GM12878 (cell line): ENCODE measurements around the gene FANCC. TPM values are rescaled to one million over a fixed set of nuclear protein-coding genes. Genes with fewer than 3 reads are reported as not detected.

Source experiments
- ATAC-seq: fragments of 200-7000 bp; cut with Tn5 transposase; 3 replicates; pipeline ENCODE4 v1.9.1; 2020; ENCODE audit warnings: mild to moderate bottlenecking, moderate library complexity
- BruUV-seq: library from RNA; stranded (reverse); fragments of 400-500 nt; replicated peaks from 2 replicates; lab custom pipeline; 2021; lab: Mats Ljungman, UMichigan
- CTCF ChIA-PET: fragments of 300-600 bp; sonication (Branson Sonifier 250); formaldehyde crosslinking; extraction: SDS; loops from one replicate; lab custom pipeline; 2021; ENCODE audit warnings: inconsistent platforms; lab: Yijun Ruan, JAX
- POLR2A ChIA-PET: fragments of 350-600 bp; formaldehyde crosslinking; extraction: SDS; loops from one replicate; lab custom pipeline; 2021; ENCODE audit warnings: inconsistent platforms; lab: Charles Lee
- RAD21 ChIA-PET: fragments of 300-600 bp; sonication (Branson Sonifier 250); formaldehyde crosslinking; loops from one replicate; lab custom pipeline; 2023; ENCODE audit warnings: antibody characterized with exemption; ENCODE audit not compliant: unreplicated experiment; lab: Charles Lee
- SMC1A ChIA-PET: fragments of 300-600 bp; sonication (Branson Sonifier 250); formaldehyde crosslinking; loops from one replicate; lab custom pipeline; 2023; ENCODE audit not compliant: unreplicated experiment, uncharacterized antibody; lab: Charles Lee
- DNase-seq: peaks from one replicate; pipeline ENCODE4 v3.0.0-alpha.2; 2011; ENCODE audit warnings: low read depth, low spot score
- FAIRE-seq: peaks from 3 replicates; lab custom pipeline; 2011; peaks lifted over from hg19 to GRCh38; lab: Jason Lieb, UNC
- H2AFZ ChIP-seq: 2 replicates; pipeline ENCODE4 v1.6.0; 2011; ENCODE audit warnings: low read depth, low read length, control low read depth; ENCODE audit not compliant: control insufficient read depth
- H3K27ac ChIP-seq: 2 replicates; pipeline ENCODE4 v1.5.1; 2011; ENCODE audit warnings: control low read depth; ENCODE audit not compliant: control insufficient read depth, insufficient read depth
- H3K27me3 ChIP-seq, 2 experiments: replicated peaks in 1 of 2; 2 replicates each; pipeline versions ENCODE4 v1.6.0 to v1.6.1; 2011; ENCODE audit warnings: low read length in 1 of 2; ENCODE audit not compliant: control insufficient read depth in 2 of 2, insufficient read depth in 2 of 2
- H3K36me3 ChIP-seq, 2 experiments: 2 replicates each; pipeline ENCODE4 v1.5.1; 2011; ENCODE audit warnings: low read length in 1 of 2; ENCODE audit not compliant: control insufficient read depth in 2 of 2, insufficient read depth in 2 of 2
- H3K4me1 ChIP-seq: 2 replicates; pipeline ENCODE4 v1.6.1; 2011; ENCODE audit warnings: mild to moderate bottlenecking, low read length, moderate library complexity, mixed read lengths; ENCODE audit not compliant: control insufficient read depth, insufficient read depth
- H3K4me2 ChIP-seq: 2 replicates; pipeline ENCODE4 v1.6.0; 2011; ENCODE audit warnings: control low read depth; ENCODE audit not compliant: control insufficient read depth, insufficient read depth
- H3K4me3 ChIP-seq: fragments of 200-600 bp; sonication (generic); 2 replicates; pipeline ENCODE4 v1.5.1; 2016
- H3K79me2 ChIP-seq: 2 replicates; pipeline ENCODE4 v1.6.0; 2011; ENCODE audit warnings: low read length; ENCODE audit not compliant: control insufficient read depth, insufficient read depth
- H3K9ac ChIP-seq: 2 replicates; pipeline ENCODE4 v1.8.0; 2011; ENCODE audit warnings: low read length, control low read depth, mixed read lengths; ENCODE audit not compliant: control insufficient read depth, insufficient read depth
- H3K9me3 ChIP-seq: replicated peaks from 3 replicates; pipeline ENCODE4 v1.5.1; 2011; ENCODE audit warnings: mild to moderate bottlenecking, low read length; ENCODE audit not compliant: control insufficient read depth, insufficient read depth
- H4K20me1 ChIP-seq: 2 replicates; pipeline ENCODE4 v1.6.0; 2011; ENCODE audit not compliant: control insufficient read depth, insufficient read depth
- KLF5 ChIP-seq: fragments of 450-650 bp; IDR thresholded peaks from 2 replicates; pipeline ENCODE4 v1.6.1; 2014; ENCODE audit warnings: mild to moderate bottlenecking; ENCODE audit not compliant: partially characterized antibody
- NBN ChIP-seq: fragments of 450-650 bp; IDR thresholded peaks from 2 replicates; pipeline ENCODE4 v1.6.1; 2016
- WGBS: methylation state at CpG from one replicate; pipeline ENCODE4 v1.1.6; 2016; ENCODE audit warnings: low lambda C conversion rate; ENCODE audit not compliant: insufficient replicate concordance, insufficient coverage; ENCODE audit errors: missing lambda C conversion rate; 5-methylcytosine and 5-hydroxymethylcytosine counted together
- in situ Hi-C: fragments of 300-500 bp; cut with MboI; formaldehyde crosslinking; loops from 9 replicates; pipeline ENCODE4 v1.14.3; 2018; ENCODE audit warnings: mixed read lengths
- intact Hi-C: fragments of 100-400 bp; cut with micrococcal nuclease; formaldehyde crosslinking; loops from one replicate; pipeline ENCODE4 v1.14.2; 2022; ENCODE audit not compliant: unreplicated experiment
- polyA plus RNA-seq, 11 experiments: library from polyadenylated mRNA; depleted of rRNA in 4 of 11; unstranded in 6 of 11; stranded (reverse) in 5 of 11; fragments of >200 nt; fragmentation: Nextera tagmentation in 4 of 11; fragmentation: Illumina TruSeq in 1 of 11; extraction: Ambion mirVana in 4 of 11; extraction: Trizol in 1 of 11; gene quantifications; 1 replicate in 1 of 11; 2 replicates in 10 of 11; pipeline versions ENCODE4 v1.2.1 to v1.2.3, GENCODE V29; 2011 to 2016; ENCODE audit warnings: inconsistent platforms in 2 of 11, missing spikeins in 2 of 11, low read depth in 1 of 11
- total RNA-seq, 4 experiments: library from RNA; depleted of rRNA in 3 of 4; stranded (reverse); fragments of >200 nt in 3 of 4; fragmentation: Illumina TruSeq in 1 of 4; extraction: Trizol in 1 of 4; gene quantifications; 2 replicates each; pipeline versions ENCODE4 v1.2.1 to v1.2.3, GENCODE V29; 2013 to 2021

Gene FANCC
- total and polyA plus RNA-seq, 10 of the 15 experiments (the other 5 are each of a cell fraction or from before 2014, with no cell fraction given): 1.2 to 16.8 (median 10.5) TPM

DNA sequence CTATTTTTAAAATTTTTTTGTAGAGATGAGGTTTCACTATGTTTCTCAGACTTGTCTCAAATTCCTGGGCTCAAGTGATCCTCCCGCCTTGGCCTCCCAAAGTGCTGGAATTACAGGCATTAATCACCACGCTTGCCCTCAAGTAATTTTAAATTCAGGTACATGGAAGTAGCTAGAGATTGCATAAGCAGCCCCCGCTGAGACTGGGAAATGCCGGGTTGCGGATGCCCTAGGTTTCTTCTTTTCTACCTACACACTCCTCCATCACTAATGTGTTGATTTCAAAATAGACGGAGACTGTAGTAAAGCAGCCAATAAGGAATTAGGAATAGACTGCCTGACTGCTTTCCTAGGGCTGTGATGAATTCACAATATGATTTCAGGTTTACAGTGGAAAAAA, 202.4 kb downstream of the FANCC start:
- Histone ChIP-seq H3K36me3 (no peaks in the 10 kb centered on the region), H3K27ac (no peak overlapping the region), H4K20me1 (no peaks in the 10 kb centered on the region), H3K4me2 (no peak overlapping the region), H2AFZ (no peak overlapping the region), H3K79me2 (no peaks in the 10 kb centered on the region), H3K9ac (no peak overlapping the region), H3K4me3 (no peak overlapping the region), H3K27me3 (no peaks in the 10 kb centered on the region), H3K4me1 (peaks cover 13% of the 10 kb centered on the region), H3K9me3 (no peaks in the 10 kb centered on the region)
- ChIA-PET RAD21 (interaction anchor here (1.5 kb wide), 1 partner anchor 12 kb away, joined by 4 read pairs; no protein-coding TSS in a partner anchor), SMC1A (interaction anchor here (1.8 to 1.9 kb wide), 2 partner anchors 17 to 434 kb away, joined by 5 to 6 read pairs; no protein-coding TSS in a partner anchor), CTCF (interaction anchor here (0.9 to 5.6 kb wide), 4 partner anchors 10 to 65 kb away, joined by 3 to 58 read pairs (median 4); no protein-coding TSS in a partner anchor), POLR2A (interaction anchor here (1.6 kb wide), 1 partner anchor 13 kb away, joined by 4 read pairs; no protein-coding TSS in a partner anchor)
- no TSS peak for BruUV-seq
- intact Hi-C loops (no loop called here), in situ Hi-C loops (no loop called here)
- FAIRE-seq (no peak), DNase-seq (no peak), ATAC-seq (no peak)
- TF ChIP-seq KLF5: no peak
- 92% methylated on average over 6 of the region's 6 CpGs for WGBS

GRCh38 chr9:95112436-95113280, 204.9 kb downstream of the FANCC start:
- Histone ChIP-seq H3K79me2 (no peaks in the 10 kb centered on the region), H3K36me3 (no peaks in the 10 kb centered on the region; a peak in 1 of 4 replicates), H3K9me3 (no peaks in the 10 kb centered on the region), H4K20me1 (no peaks in the 10 kb centered on the region), H3K9ac (no peak overlapping the region), H3K27me3 (no peaks in the 10 kb centered on the region), H2AFZ (no peak overlapping the region), H3K4me3 (no peak overlapping the region), H3K4me1 (peaks cover 13% of the 10 kb centered on the region), H3K4me2 (no peak overlapping the region), H3K27ac (no peak overlapping the region)
- RAD21 ChIA-PET: no interaction called here
- FAIRE-seq: no peak
- intact Hi-C loops (no loop called here), in situ Hi-C loops (no loop called here)
- ATAC-seq: no peak
- POLR2A ChIA-PET: no interaction called here
- CTCF ChIA-PET: interaction anchor here (1.7 kb wide), 1 partner anchor 14 kb away, joined by 4 read pairs; no protein-coding TSS in a partner anchor
- TF ChIP-seq NBN: no peak
- BruUV-seq: no TSS peak
- WGBS: 85% methylated on average over 12 of the region's 12 CpGs
- SMC1A ChIA-PET: interaction anchor here (0.7 kb wide), 1 partner anchor 105 kb away, joined by 3 read pairs; no protein-coding TSS in a partner anchor
- no peak for DNase-seq
